HG03175 (cell line): Measurements from ENCODE around the gene ARHGEF6.
"Not testable (repeated sequence)": the region's sequence is repeated elsewhere in the genome, so short reads cannot be mapped to it uniquely, and the experiment has no call there.

ENCODE experiments used
- ATAC-seq: cut with Tn5 transposase; IDR thresholded peaks from one replicate; pipeline ENCODE4 v1.9.1; 2021; ENCODE audit warnings: mild to moderate bottlenecking, moderate library complexity; ENCODE audit not compliant: unreplicated experiment

Gene ARHGEF6

GRCh38 chrX:136780763-136781162 is at the start of gene ARHGEF6:
Gene ARHGEF6, minus strand, starts transcription at chrX:136780932. Its CDS starts 50 bp downstream, at chrX:136780882.
- ATAC-seq: peak; percentile 49

- ATAC-seq: no peak
Measured at GRCh38 chrX:136829413-136829812, 48.7 kb upstream of the ARHGEF6 start.

GRCh38 chrX:136828830-136829229 is 48.1 kb upstream of the ARHGEF6 start:
- no peak for ATAC-seq

GRCh38 chrX:136827026-136827425 is 46.3 kb upstream of the ARHGEF6 start:
- no peak for ATAC-seq

GRCh38 chrX:136825771-136826170 is 45.0 kb upstream of the ARHGEF6 start:
- no peak for ATAC-seq

GRCh38 chrX:136823175-136823574 is 42.4 kb upstream of the ARHGEF6 start:
- no peak for ATAC-seq

- no peak for ATAC-seq
Measured at GRCh38 chrX:136822337-136823095, 41.8 kb upstream of the ARHGEF6 start.

GRCh38 chrX:136819756-136820155 is 39.0 kb upstream of the ARHGEF6 start:
- not testable (repeated sequence) for ATAC-seq

GRCh38 chrX:136819031-136819703 is 38.4 kb upstream of the ARHGEF6 start:
- ATAC-seq: no peak

GRCh38 chrX:136816975-136817374 is 36.2 kb upstream of the ARHGEF6 start:
- ATAC-seq: no peak

- no peak for ATAC-seq
Measured at GRCh38 chrX:136814847-136815750, 34.4 kb upstream of the ARHGEF6 start.

- no peak for ATAC-seq
Measured at GRCh38 chrX:136812286-136812685, 31.6 kb upstream of the ARHGEF6 start.

- no peak for ATAC-seq
Measured at GRCh38 chrX:136810493-136810892, 29.8 kb upstream of the ARHGEF6 start.

GRCh38 chrX:136806891-136807410 is 26.2 kb upstream of the ARHGEF6 start:
- no peak for ATAC-seq

- ATAC-seq: no peak
Measured at GRCh38 chrX:136802515-136802914, 21.8 kb upstream of the ARHGEF6 start.

- ATAC-seq: no peak
Measured at GRCh38 chrX:136797787-136798186, 17.1 kb upstream of the ARHGEF6 start.

GRCh38 chrX:136795132-136795531 is 14.4 kb upstream of the ARHGEF6 start:
- not testable (repeated sequence) for ATAC-seq

GRCh38 chrX:136794660-136795059 is 13.9 kb upstream of the ARHGEF6 start:
- ATAC-seq: not testable (repeated sequence)

GRCh38 chrX:136794080-136794479 is 13.3 kb upstream of the ARHGEF6 start:
- ATAC-seq: no peak

- no peak for ATAC-seq
Measured at GRCh38 chrX:136789856-136790255, 9.1 kb upstream of the ARHGEF6 start.

- no peak for ATAC-seq
Measured at GRCh38 chrX:136784231-136784630, 3.5 kb upstream of the ARHGEF6 start.
